Body of pancreas (tissue), 4 donors: ENCODE results near the gene UROS. TPM values are rescaled to one million over a fixed set of nuclear protein-coding genes. Genes with fewer than 3 reads are reported as not detected.

Experiments
- ATAC-seq: fragments of 150-250 bp; one replicate; pipeline ENCODE4 v1.9.1; 2016
- DNase-seq, 4 donors: peaks; one replicate each; pipeline ENCODE4 v3.0.0-alpha.2; 2019
- H3K27ac ChIP-seq, 4 donors: fragments of 200-600 bp; sonication (generic); 1 replicate in 3 of 4; 2 replicates in 1 of 4; pipeline versions ENCODE4 v1.5.1 to v1.6.1; 2016 to 2019; ENCODE audit warnings: mild to moderate bottlenecking in 1 of 4, mixed read lengths in 1 of 4, moderate library complexity in 1 of 4
- H3K27me3 ChIP-seq, 2 donors: fragments of 200-600 bp; sonication (generic); one replicate each; pipeline ENCODE4 v1.6.0; 2016; ENCODE audit warnings: mild to moderate bottlenecking in 1 of 2
- H3K36me3 ChIP-seq, 2 donors: fragments of 200-600 bp; sonication (generic); replicated peaks in 1 of 2; 2 replicates each; pipeline ENCODE4 v1.5.1; 2016; ENCODE audit warnings: low read depth in 2 of 2; ENCODE audit not compliant: insufficient read depth in 1 of 2
- H3K4me1 ChIP-seq: fragments of 200-600 bp; sonication (generic); one replicate; pipeline ENCODE4 v1.6.0; 2016
- H3K4me3 ChIP-seq, 2 donors: fragments of 200-600 bp; sonication (generic); 1 replicate in 1 of 2; 2 replicates in 1 of 2; pipeline ENCODE4 v1.5.1; 2016 to 2019
- H3K9me3 ChIP-seq, 3 donors: fragments of 200-600 bp; sonication (generic); 1 replicate in 2 of 3; 2 replicates in 1 of 3; pipeline ENCODE4 v1.5.1; 2016
- POLR2A ChIP-seq, 3 donors: fragments of 450-650 bp; IDR thresholded peaks; one replicate each; pipeline ENCODE4 v1.6.1; 2016; ENCODE audit warnings: antibody characterized with exemption in 3 of 3, mild to moderate bottlenecking in 2 of 3
- WGBS, 2 donors: methylation state at CpG; one replicate each; pipeline ENCODE4 v1.1.5; 2017; 5-methylcytosine and 5-hydroxymethylcytosine counted together
- intact Hi-C: fragments of 100-400 bp; cut with DNase I; formaldehyde crosslinking; loops from one replicate; pipeline ENCODE4 v1.15.1; 2023
- total RNA-seq, 2 donors: library from RNA; depleted of rRNA; stranded (reverse); fragments of >200 nt; gene quantifications; one replicate each; pipeline ENCODE4 v1.1.0, GENCODE V29; 2016
- TF ChIP-seq, protein P1 (sequence below), 7 experiments: fragments of 450-650 bp in 4 of 7; fragments of 200-600 bp in 3 of 7; sonication (generic) in 3 of 7; IDR thresholded peaks; one replicate each; pipeline ENCODE4 v1.5.1; 2016 to 2019; ENCODE audit warnings: antibody characterized with exemption in 7 of 7

Gene UROS
- total RNA-seq, 2 donors from 2014 or later = 15.8 to 31.4 TPM

DNA sequence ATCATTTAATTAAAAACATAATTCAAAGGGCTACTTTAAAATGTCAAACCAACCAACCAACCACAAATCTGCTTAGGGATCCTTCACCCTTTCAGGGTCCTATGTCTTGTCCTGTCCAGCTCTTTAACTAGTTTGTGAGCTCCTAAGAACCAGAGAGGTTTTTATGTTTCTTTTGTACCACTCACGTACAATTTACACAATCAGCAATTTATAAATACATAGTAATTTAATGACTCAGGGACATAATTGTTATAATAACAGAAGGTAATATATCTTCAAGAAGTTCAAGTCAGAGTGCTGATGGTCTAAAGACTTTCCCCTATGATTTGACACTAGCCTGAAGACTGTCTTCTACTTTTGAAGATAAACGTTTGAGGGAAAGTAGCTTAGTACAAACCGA lies 42.1 kb upstream of the UROS start:
- H3K27ac ChIP-seq = no peak overlapping the region
- DNase-seq (no peak), ATAC-seq (no peak)
- peaks cover 5% of the 10 kb centered on the region for H3K4me1 ChIP-seq
- no peak for TF ChIP-seq POLR2A (IDR thresholded peaks at IDR 0.05)
- TF ChIP-seq, protein P1, sequence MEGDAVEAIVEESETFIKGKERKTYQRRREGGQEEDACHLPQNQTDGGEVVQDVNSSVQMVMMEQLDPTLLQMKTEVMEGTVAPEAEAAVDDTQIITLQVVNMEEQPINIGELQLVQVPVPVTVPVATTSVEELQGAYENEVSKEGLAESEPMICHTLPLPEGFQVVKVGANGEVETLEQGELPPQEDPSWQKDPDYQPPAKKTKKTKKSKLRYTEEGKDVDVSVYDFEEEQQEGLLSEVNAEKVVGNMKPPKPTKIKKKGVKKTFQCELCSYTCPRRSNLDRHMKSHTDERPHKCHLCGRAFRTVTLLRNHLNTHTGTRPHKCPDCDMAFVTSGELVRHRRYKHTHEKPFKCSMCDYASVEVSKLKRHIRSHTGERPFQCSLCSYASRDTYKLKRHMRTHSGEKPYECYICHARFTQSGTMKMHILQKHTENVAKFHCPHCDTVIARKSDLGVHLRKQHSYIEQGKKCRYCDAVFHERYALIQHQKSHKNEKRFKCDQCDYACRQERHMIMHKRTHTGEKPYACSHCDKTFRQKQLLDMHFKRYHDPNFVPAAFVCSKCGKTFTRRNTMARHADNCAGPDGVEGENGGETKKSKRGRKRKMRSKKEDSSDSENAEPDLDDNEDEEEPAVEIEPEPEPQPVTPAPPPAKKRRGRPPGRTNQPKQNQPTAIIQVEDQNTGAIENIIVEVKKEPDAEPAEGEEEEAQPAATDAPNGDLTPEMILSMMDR (IDR thresholded peaks at IDR 0.05) = no peak
- H3K27me3 ChIP-seq = no peaks in the 10 kb centered on the region
- H3K9me3 ChIP-seq = no peaks in the 10 kb centered on the region
- no peak overlapping the region for H3K4me3 ChIP-seq
- peaks cover 0 to 13% of the 10 kb centered on the region in 2 donors for H3K36me3 ChIP-seq
- intact Hi-C loops = no loop called here
- 84 to 87% methylated on average over 3 of the region's 3 CpGs for WGBS, 2 donors

DNA sequence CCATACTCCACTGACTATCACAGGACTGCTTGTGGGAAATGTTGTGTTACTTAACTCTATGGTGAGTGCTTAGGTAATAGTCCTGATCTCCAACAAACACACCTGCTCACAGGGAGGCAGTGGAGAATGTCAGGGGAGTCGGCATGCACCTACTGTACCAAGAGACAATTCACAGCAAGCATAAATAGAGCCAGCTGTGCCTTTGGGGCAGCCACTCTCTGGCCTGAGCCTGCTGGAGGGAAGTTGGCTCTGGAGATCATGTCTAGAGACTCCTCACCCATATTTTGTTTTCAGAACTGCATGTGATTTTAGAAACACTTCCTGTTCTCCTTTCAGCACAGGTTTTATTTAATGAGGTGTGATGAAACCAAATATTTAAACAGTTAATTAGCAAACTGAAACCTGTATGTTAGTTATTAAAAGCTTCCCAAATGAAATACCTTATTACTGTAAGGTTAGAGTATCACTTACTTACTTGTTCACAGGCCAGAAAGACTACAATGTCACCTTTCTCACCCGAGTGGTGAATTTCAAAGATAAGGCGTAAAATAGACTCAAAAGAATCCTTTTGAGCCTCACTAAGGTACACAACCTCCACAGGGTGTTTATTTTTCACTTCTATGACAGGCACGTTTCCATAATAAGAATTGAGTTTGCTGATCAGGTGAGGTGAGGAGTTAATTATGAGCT lies 36.2 kb upstream of the UROS start:
- peaks cover 3% of the 10 kb centered on the region for H3K4me1 ChIP-seq
- H3K27me3 ChIP-seq = no peaks in the 10 kb centered on the region
- ATAC-seq (no peak), DNase-seq (peak in 2 of 4 donors; percentile 30 to 32)
- WGBS, 2 donors = 46 to 70% methylated on average over 4 of the region's 4 CpGs
- TF ChIP-seq POLR2A (IDR thresholded peaks at IDR 0.05) = no peak
- TF ChIP-seq, protein P1 (IDR thresholded peaks at IDR 0.05) = no peak
- H3K9me3 ChIP-seq = no peaks in the 10 kb centered on the region
- intact Hi-C loops = no loop called here
- H3K36me3 ChIP-seq = peaks cover 0 to 2% of the 10 kb centered on the region in 2 donors
- H3K27ac ChIP-seq = peak overlapping the region in 3 of 4 donors; percentile 7 to 37 (median 21)
- H3K4me3 ChIP-seq = no peak overlapping the region

DNA sequence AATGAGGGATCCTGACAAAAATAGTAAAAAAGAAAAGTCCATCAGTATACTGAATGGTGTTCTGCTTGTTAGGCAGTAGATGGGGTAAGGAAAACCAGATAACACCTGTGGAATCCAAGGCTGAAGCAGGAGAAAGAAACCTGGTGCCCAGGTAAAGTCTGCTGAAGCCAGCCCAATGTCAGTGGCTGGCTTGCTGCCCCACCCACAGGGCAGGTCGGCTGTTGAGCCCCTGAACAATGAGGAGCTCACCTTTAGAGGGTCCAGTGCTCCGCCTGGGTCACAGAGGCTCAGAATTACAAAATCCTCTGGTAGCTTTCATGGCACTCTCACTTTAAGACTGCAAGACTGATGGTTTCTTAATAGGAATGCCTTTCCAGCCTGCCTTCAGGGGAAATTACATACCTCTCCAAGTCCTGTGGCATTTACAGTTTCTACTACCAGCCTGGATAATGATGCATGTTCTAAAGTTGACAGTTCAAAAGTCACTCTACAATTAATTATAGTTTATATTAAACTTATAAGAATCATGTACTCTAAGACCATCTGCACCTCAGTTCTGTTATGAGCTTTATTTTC lies 34.2 kb upstream of the UROS start:
- TF ChIP-seq, protein P1 (IDR thresholded peaks at IDR 0.05) = no peak
- no peak for TF ChIP-seq POLR2A (IDR thresholded peaks at IDR 0.05)
- Histone ChIP-seq H3K4me1 (peaks cover 3% of the 10 kb centered on the region), H3K9me3 (no peaks in the 10 kb centered on the region), H3K27me3 (no peaks in the 10 kb centered on the region), H3K4me3 (no peak overlapping the region), H3K36me3 (peaks cover 0 to 5% of the 10 kb centered on the region in 2 donors), H3K27ac (no peak overlapping the region)
- intact Hi-C loops = no loop called here
- 44 to 68% methylated on average over 2 of the region's 2 CpGs for WGBS, 2 donors
- no peak for ATAC-seq
- DNase-seq = no peak

DNA sequence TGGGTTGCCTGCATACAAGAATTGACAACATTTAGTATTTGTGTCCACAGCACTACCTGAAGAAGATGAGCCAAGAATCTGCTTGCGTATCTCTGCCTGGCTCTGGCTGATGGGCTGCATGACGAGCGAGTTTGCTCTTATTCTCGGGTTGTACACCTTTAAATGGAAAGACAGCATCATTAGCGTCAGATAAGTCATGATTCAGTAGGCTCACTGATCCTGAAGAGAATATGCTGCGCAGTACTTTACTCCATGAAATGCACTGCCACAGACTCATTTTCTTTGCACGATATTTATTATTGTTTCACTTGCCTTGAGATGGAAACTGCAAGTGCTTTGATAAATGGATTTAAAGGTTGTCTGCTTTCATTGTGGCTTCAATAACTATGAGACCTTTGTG lies 29.4 kb upstream of the UROS start:
- Histone ChIP-seq H3K36me3 (peaks cover 0 to 5% of the 10 kb centered on the region in 2 donors), H3K9me3 (no peaks in the 10 kb centered on the region), H3K27ac (no peak overlapping the region), H3K27me3 (no peaks in the 10 kb centered on the region), H3K4me3 (no peak overlapping the region), H3K4me1 (peaks cover 21% of the 10 kb centered on the region)
- TF ChIP-seq, protein P1 (IDR thresholded peaks at IDR 0.05) = no peak
- TF ChIP-seq POLR2A (IDR thresholded peaks at IDR 0.05) = no peak
- intact Hi-C loops = no loop called here
- DNase-seq = no peak
- 83 to 93% methylated on average over 7 of the region's 7 CpGs for WGBS, 2 donors
- no peak for ATAC-seq
